Brain microvascular endothelial cell (primary cell): ENCODE data around the gene ZSCAN16.
A peak's percentile ranks its signal among the peaks of the same experiment; 100 is the strongest.

Experiments used
- DNase-seq: peaks from one replicate; pipeline ENCODE4 v3.0.0-alpha.2; 2020
- H3K27ac ChIP-seq: fragments of 250-450 bp; sonication (Bioruptor Pico); 2 replicates; pipeline ENCODE4 v1.5.1; 2020; ENCODE audit warnings: mild to moderate bottlenecking, moderate library complexity
- H3K27me3 ChIP-seq: fragments of 250-450 bp; sonication (Bioruptor Pico); replicated peaks from 2 replicates; pipeline ENCODE4 v1.5.1; 2020; ENCODE audit warnings: mild to moderate bottlenecking
- H3K36me3 ChIP-seq: fragments of 250-450 bp; sonication (Bioruptor Pico); replicated peaks from 2 replicates; pipeline ENCODE4 v1.5.1; 2020; ENCODE audit warnings: mild to moderate bottlenecking
- H3K4me3 ChIP-seq: 2 replicates; pipeline ENCODE4 v1.5.1; 2011; ENCODE audit warnings: low read depth, mild to moderate bottlenecking, control low read depth, low read length, moderate library complexity
- CTCF ChIP-seq: IDR thresholded peaks from 2 replicates; pipeline ENCODE4 v1.5.1; 2011; ENCODE audit warnings: low read depth, mild to moderate bottlenecking, moderate library complexity, low read length, control low read depth, inconsistent platforms; ENCODE audit errors: missing control alignments
- in situ Hi-C: cut with HindIII; loops from 2 replicates; pipeline ENCODE4 v1.10.0; 2017; ENCODE audit warnings: low sequenced_read_pairs, low pct_ligation_motif_present

The ZSCAN16 gene

GRCh38 chr6:28140616-28141015 lies 16.2 kb downstream of the ZSCAN16 start:
- Histone ChIP-seq H3K4me3 (no peak overlapping the region), H3K27ac (no peak overlapping the region), H3K36me3 (peaks cover under 1% of the 10 kb centered on the region), H3K27me3 (no peaks in the 10 kb centered on the region)
- in situ Hi-C loops = no loop called here
- TF ChIP-seq CTCF = no peak
- DNase-seq = no peak

GRCh38 chr6:28141500-28142329 lies 17.3 kb downstream of the ZSCAN16 start, which contains the start of gene ZKSCAN8:
Gene ZKSCAN8, plus strand, starts transcription at chr6:28141883. Its CDS starts 6,525 bp downstream, at chr6:28148408.
- H3K27ac ChIP-seq = peak within 1 kb of the TSS; percentile 71
- DNase-seq = peak; percentile 85
- H3K27me3 ChIP-seq = no peaks in the 10 kb centered on the region
- H3K4me3 ChIP-seq = peak within 1 kb of the TSS; percentile 97
- no peak for TF ChIP-seq CTCF
- in situ Hi-C loops = no loop called here
- H3K36me3 ChIP-seq = peaks cover 4% of the 10 kb centered on the region

- no peak for TF ChIP-seq CTCF
- peak overlapping the region; percentile 71 for H3K27ac ChIP-seq
- in situ Hi-C loops = no loop called here
- no peaks in the 10 kb centered on the region for H3K27me3 ChIP-seq
- H3K36me3 ChIP-seq = peaks cover 4% of the 10 kb centered on the region
- DNase-seq = no peak
- H3K4me3 ChIP-seq = peak overlapping the region; percentile 97
Observed at GRCh38 chr6:28142446-28142845, 18.0 kb downstream of the ZSCAN16 start.

- Histone ChIP-seq H3K27ac (no peak overlapping the region), H3K36me3 (peaks cover 28% of the 10 kb centered on the region), H3K4me3 (no peak overlapping the region), H3K27me3 (no peaks in the 10 kb centered on the region)
- no peak for TF ChIP-seq CTCF
- DNase-seq = no peak
- in situ Hi-C loops = no loop called here
Observed at GRCh38 chr6:28145231-28145630, 20.8 kb downstream of the ZSCAN16 start.

- Histone ChIP-seq H3K36me3 (peaks cover 85% of the 10 kb centered on the region), H3K27me3 (no peaks in the 10 kb centered on the region), H3K4me3 (no peak overlapping the region), H3K27ac (no peak overlapping the region)
- DNase-seq = no peak
- TF ChIP-seq CTCF = no peak
- in situ Hi-C loops = no loop called here
Observed at GRCh38 chr6:28152531-28152930, 28.1 kb downstream of the ZSCAN16 start.
